ENCODE measurements around the gene TST. TPM values are rescaled to one million over a fixed set of nuclear protein-coding genes. Genes with fewer than 3 reads are reported as not detected.

Gene TST
- total RNA-seq, 4 donors from 2014 or later: 42.2 to 66.5 (median 51.9) TPM

DNA sequence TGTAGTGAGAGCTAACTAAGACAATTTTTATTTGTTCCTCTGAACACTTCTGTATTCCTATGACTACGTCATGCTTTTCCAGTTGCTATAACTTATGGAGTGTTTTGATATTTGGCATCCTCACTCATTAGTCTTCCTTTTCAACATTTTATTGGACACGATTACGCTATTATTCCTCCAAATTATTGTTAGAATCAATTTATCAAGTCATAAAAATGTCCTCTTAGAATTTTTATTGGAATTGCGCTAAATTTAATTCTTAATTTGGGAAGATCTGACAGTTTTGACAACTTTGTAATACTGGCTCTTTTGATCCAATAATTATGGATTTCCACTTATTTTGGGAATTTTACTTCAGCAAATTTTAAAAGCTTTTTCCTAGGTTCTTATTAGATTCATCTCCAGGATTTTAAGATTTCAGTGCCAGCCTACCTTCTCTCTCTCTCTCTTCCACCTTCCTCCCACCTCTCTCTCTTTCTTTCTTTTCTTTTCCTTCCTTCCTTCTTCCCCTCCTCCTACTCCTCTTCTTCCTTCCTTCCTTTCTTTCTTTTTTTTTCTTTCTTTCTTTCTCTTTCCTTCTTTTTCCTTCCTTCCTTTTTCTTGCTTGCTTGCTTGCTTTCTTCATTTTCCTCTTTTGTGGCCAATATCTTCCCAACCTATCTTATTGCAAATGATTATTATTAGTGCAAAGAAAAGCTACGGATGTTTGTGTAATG, 50.8 kb downstream of the TST start:
- no peak for TF ChIP-seq CTCF (IDR thresholded peaks at IDR 0.05 in 4 of 5, conservative IDR thresholded peaks at IDR 0.05 in 1 of 5)
- TF ChIP-seq POLR2A (IDR thresholded peaks at IDR 0.05): no peak
- intact Hi-C loops (cut with DNase I; ENCODE audit: low total_unique reads) (no loop called here), in situ Hi-C loops (cut with MboI; ENCODE audit: low sequenced_read_pairs in 4 of 4) (loop anchor here in 1 of 4 donors (25.0 kb wide), 1 partner anchor 181 kb away; the partner anchor contains the start of gene IFT27)
- Histone ChIP-seq H3K27me3 (no peaks in the 10 kb centered on the region), H3K27ac (no peak overlapping the region), H3K4me1 (no peaks in the 10 kb centered on the region), H3K4me3 (no peak overlapping the region), H3K36me3 (no peaks in the 10 kb centered on the region), H3K9me3 (no peaks in the 10 kb centered on the region)
- no peak for ATAC-seq
- DNase-seq: no peak

- intact Hi-C loops (cut with DNase I; ENCODE audit: low total_unique reads): no loop called here
- in situ Hi-C loops (cut with MboI; ENCODE audit: low sequenced_read_pairs in 4 of 4): loop anchor here in 1 of 4 donors (25.0 kb wide), 1 partner anchor 180 kb away; the partner anchor contains the start of gene IFT27
- DNase-seq: no peak
These were observed 52.3 kb downstream of the TST start for GRCh38 chr22:36966851-36967540.

GRCh38 chr22:36965696-36966095, 53.6 kb downstream of the TST start:
- Histone ChIP-seq H3K27ac (no peak overlapping the region), H3K4me3 (no peak overlapping the region), H3K9me3 (no peaks in the 10 kb centered on the region), H3K27me3 (peaks cover 0 to 5% (median 0%) of the 10 kb centered on the region in 3 donors), H3K36me3 (no peaks in the 10 kb centered on the region), H3K4me1 (no peaks in the 10 kb centered on the region)
- DNase-seq (no peak), ATAC-seq (no peak)
- TF ChIP-seq POLR2A (IDR thresholded peaks at IDR 0.05): no peak
- no peak for TF ChIP-seq CTCF (IDR thresholded peaks at IDR 0.05 in 4 of 5, conservative IDR thresholded peaks at IDR 0.05 in 1 of 5)
- in situ Hi-C loops (cut with MboI; ENCODE audit: low sequenced_read_pairs in 4 of 4) (loop anchor here in 1 of 4 donors (25.0 kb wide), 1 partner anchor 178 kb away; the partner anchor contains the start of gene IFT27), intact Hi-C loops (cut with DNase I; ENCODE audit: low total_unique reads) (no loop called here)

More at GRCh38 chr22:36966851-36967540, 52.3 kb downstream of the TST start:
- Histone ChIP-seq H3K27ac (no peak overlapping the region), H3K36me3 (no peaks in the 10 kb centered on the region), H3K9me3 (no peaks in the 10 kb centered on the region), H3K4me3 (no peak overlapping the region), H3K27me3 (no peaks in the 10 kb centered on the region), H3K4me1 (no peaks in the 10 kb centered on the region)
- ATAC-seq: no peak
- TF ChIP-seq CTCF (IDR thresholded peaks at IDR 0.05 in 4 of 5, conservative IDR thresholded peaks at IDR 0.05 in 1 of 5) (no peak), POLR2A (IDR thresholded peaks at IDR 0.05) (no peak)

DNA sequence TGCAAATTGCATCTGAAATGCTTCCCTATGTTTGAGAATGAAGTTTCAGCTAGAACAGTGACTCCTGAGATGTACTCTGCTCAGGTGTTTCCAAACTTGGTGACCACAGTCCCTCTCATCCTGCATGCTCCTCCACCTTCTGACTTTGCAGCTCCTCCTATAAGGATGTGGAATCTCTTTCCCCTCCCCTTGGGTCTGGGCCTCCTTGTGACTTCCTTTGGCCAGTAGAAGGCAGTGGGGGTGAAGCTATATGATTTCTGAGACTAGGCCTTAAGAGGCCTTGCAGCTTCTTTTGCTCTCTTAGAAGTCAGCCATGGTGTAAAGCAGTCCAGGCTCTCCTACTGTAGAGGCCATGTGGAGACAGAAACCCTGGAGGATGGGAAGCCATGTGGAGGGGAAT, 55.1 kb downstream of the TST start:
- Histone ChIP-seq H3K9me3 (no peaks in the 10 kb centered on the region), H3K27ac (no peak overlapping the region), H3K36me3 (no peaks in the 10 kb centered on the region), H3K4me1 (no peaks in the 10 kb centered on the region), H3K4me3 (no peak overlapping the region), H3K27me3 (peaks cover 0 to 8% (median 8%) of the 10 kb centered on the region in 3 donors)
- TF ChIP-seq POLR2A (IDR thresholded peaks at IDR 0.05) (no peak), CTCF (IDR thresholded peaks at IDR 0.05 in 4 of 5, conservative IDR thresholded peaks at IDR 0.05 in 1 of 5) (no peak)
- intact Hi-C loops (cut with DNase I; ENCODE audit: low total_unique reads): no loop called here
- no peak for DNase-seq
- in situ Hi-C loops (cut with MboI; ENCODE audit: low sequenced_read_pairs in 4 of 4): loop anchor here in 1 of 4 donors (25.0 kb wide), 1 partner anchor 177 kb away; the partner anchor contains the start of gene IFT27
- no peak for ATAC-seq

All from gastrocnemius medialis (tissue), 4 donors.